GM12878 (cell line): ENCODE data around the gene CD2AP. TPM values are rescaled to one million over a fixed set of nuclear protein-coding genes. Genes with fewer than 3 reads are reported as not detected.

ENCODE experiments used
- BCL3 ChIP-seq: IDR thresholded peaks from 2 replicates; pipeline ENCODE4 v1.6.1; 2011; ENCODE audit warnings: borderline replicate concordance, low read depth, mild to moderate bottlenecking, moderate library complexity, low read length; ENCODE audit not compliant: insufficient read depth, poor library complexity, severe bottlenecking
- BMI1 ChIP-seq: fragments of 450-650 bp; IDR thresholded peaks from 2 replicates; pipeline ENCODE4 v1.6.1; 2016; ENCODE audit warnings: mild to moderate bottlenecking, moderate library complexity, borderline replicate concordance
- BRCA1 ChIP-seq: IDR thresholded peaks from 2 replicates; pipeline ENCODE4 v1.6.1; 2011; ENCODE audit warnings: low read depth, low read length, improper control_type of control experiment
- CEBPZ ChIP-seq: fragments of 150-350 bp; IDR thresholded peaks from 2 replicates; pipeline ENCODE4 v1.6.1; 2016; ENCODE audit warnings: low read depth, low read length
- ETV6 ChIP-seq, 2 experiments: fragments of 450-650 bp in 1 of 2; IDR thresholded peaks in 1 of 2; conservative IDR thresholded peaks in 1 of 2; 2 replicates each; pipeline ENCODE4 v1.6.1; 2014; ENCODE audit warnings: antibody characterized with exemption in 1 of 2, borderline replicate concordance in 1 of 2, low read depth in 1 of 2, mild to moderate bottlenecking in 1 of 2, moderate library complexity in 1 of 2
- IKZF1 ChIP-seq: fragments of 450-650 bp; conservative IDR thresholded peaks from 2 replicates; pipeline ENCODE4 v1.6.1; 2017; ENCODE audit warnings: antibody characterized with exemption, mild to moderate bottlenecking
- IRF4 ChIP-seq: IDR thresholded peaks from 2 replicates; pipeline ENCODE4 v1.6.1; 2011; ENCODE audit warnings: low read depth, low read length
- JUNB ChIP-seq: IDR thresholded peaks from 2 replicates; pipeline ENCODE4 v1.6.1; 2016; ENCODE audit warnings: antibody characterized with exemption, mild to moderate bottlenecking
- KAT2A ChIP-seq: conservative IDR thresholded peaks from 2 replicates; pipeline ENCODE4 v1.6.1; 2011; ENCODE audit warnings: low read depth, low read length; ENCODE audit not compliant: control insufficient read depth
- MEF2A ChIP-seq: IDR thresholded peaks from 2 replicates; pipeline ENCODE4 v1.6.1; 2011; ENCODE audit warnings: low read depth, mild to moderate bottlenecking, low read length, moderate library complexity; ENCODE audit not compliant: insufficient read depth
- MLLT1 ChIP-seq: fragments of 450-650 bp; IDR thresholded peaks from 2 replicates; pipeline ENCODE4 v1.6.1; 2016; ENCODE audit warnings: mild to moderate bottlenecking
- NFYA ChIP-seq: IDR thresholded peaks from 2 replicates; pipeline ENCODE4 v1.6.1; 2011; ENCODE audit warnings: low read depth, mild to moderate bottlenecking, low read length, improper control_type of control experiment, borderline replicate concordance
- NR2C2 ChIP-seq: IDR thresholded peaks from 2 replicates; pipeline ENCODE4 v1.6.1; 2011; ENCODE audit warnings: borderline replicate concordance, low read depth; ENCODE audit not compliant: control insufficient read depth, insufficient read length
- PBX3 ChIP-seq: IDR thresholded peaks from 2 replicates; pipeline ENCODE4 v1.6.1; 2011; ENCODE audit warnings: mild to moderate bottlenecking, low read depth, low read length, moderate library complexity; ENCODE audit not compliant: insufficient replicate concordance
- POLR2AphosphoS2 ChIP-seq: IDR thresholded peaks from 2 replicates; pipeline ENCODE4 v1.6.1; 2011; ENCODE audit warnings: low read depth, mild to moderate bottlenecking, low read length, improper control_type of control experiment, moderate library complexity
- POLR2AphosphoS5 ChIP-seq: IDR thresholded peaks from 2 replicates; pipeline ENCODE4 v1.6.1; 2011; ENCODE audit warnings: mild to moderate bottlenecking, low read length, inconsistent platforms
- RB1 ChIP-seq: fragments of 450-650 bp; formaldehyde crosslinking; IDR thresholded peaks from 2 replicates; pipeline ENCODE4 v1.6.1; 2017; ENCODE audit warnings: mild to moderate bottlenecking, borderline replicate concordance
- SKIL ChIP-seq: fragments of 450-650 bp; IDR thresholded peaks from 2 replicates; pipeline ENCODE4 v1.6.1; 2017; ENCODE audit warnings: mild to moderate bottlenecking, low read depth, inconsistent platforms; ENCODE audit not compliant: poor library complexity, severe bottlenecking
- STAT1 ChIP-seq: fragments of 450-650 bp; conservative IDR thresholded peaks from 2 replicates; pipeline ENCODE4 v1.6.1; 2014; ENCODE audit warnings: antibody characterized with exemption, mild to moderate bottlenecking
- TAF1 ChIP-seq: IDR thresholded peaks from 2 replicates; pipeline ENCODE4 v1.6.1; 2011; ENCODE audit warnings: mild to moderate bottlenecking, low read depth, low read length, borderline replicate concordance
- polyA plus RNA-seq, 11 experiments: library from polyadenylated mRNA; depleted of rRNA in 4 of 11; unstranded in 6 of 11; stranded (reverse) in 5 of 11; fragments of >200 nt; fragmentation: Nextera tagmentation in 4 of 11; fragmentation: Illumina TruSeq in 1 of 11; extraction: Ambion mirVana in 4 of 11; extraction: Trizol in 1 of 11; gene quantifications; 1 replicate in 1 of 11; 2 replicates in 10 of 11; pipeline versions ENCODE4 v1.2.1 to v1.2.3, GENCODE V29; 2011 to 2016; ENCODE audit warnings: inconsistent platforms in 2 of 11, missing spikeins in 2 of 11, low read depth in 1 of 11
- total RNA-seq, 4 experiments: library from RNA; depleted of rRNA in 3 of 4; stranded (reverse); fragments of >200 nt in 3 of 4; fragmentation: Illumina TruSeq in 1 of 4; extraction: Trizol in 1 of 4; gene quantifications; 2 replicates each; pipeline versions ENCODE4 v1.2.1 to v1.2.3, GENCODE V29; 2013 to 2021

Gene CD2AP
- total and polyA plus RNA-seq, 10 of the 15 experiments (the other 5 are each of a cell fraction or from before 2014, with no cell fraction given) = 5.4 to 46.6 (median 20.9) TPM

- TF ChIP-seq STAT1 (no peak), ETV6 (conservative IDR thresholded peaks at IDR 0.05 in 1 of 2, IDR thresholded peaks at IDR 0.05 in 1 of 2; ENCODE audit: borderline replicate concordance in 1 of 2, low read depth in 1 of 2) (peak in 1 of 2 experiments; percentile 73; a peak in 1 of 4 replicates), SKIL (no peak), MEF2A (0 out of 2 replicates have a peak, but pooled peaks have one; percentile 57), IKZF1 (peak; percentile 71), IRF4 (peak; percentile 75; the same call in 1 of the 2 replicates), BCL3 (no peak), PBX3 (peak; percentile 60), MLLT1 (no peak), KAT2A (no peak), POLR2AphosphoS5 (no peak), NR2C2 (no peak), TAF1 (no peak), NFYA (no peak), CEBPZ (no peak), BMI1 (no peak), POLR2AphosphoS2 (no peak), BRCA1 (no peak), RB1 (no peak), JUNB (peak; percentile 55; the same call in 1 of the 2 replicates)
Measured at GRCh38 chr6:47437592-47437991, 40.0 kb upstream of the CD2AP start (continued).
